Astrocyte of the spinal cord (primary cell): ENCODE results near the gene HIGD1B.
A peak's percentile ranks its signal among the peaks of the same experiment; 100 is the strongest.

Experiments used
- DNase-seq: peaks from one replicate; pipeline ENCODE4 v3.0.0; 2011; ENCODE audit warnings: low read depth, low spot score
- H3K4me3 ChIP-seq: 2 replicates; pipeline ENCODE4 v1.5.1; 2011; ENCODE audit warnings: low read depth, mild to moderate bottlenecking, low read length, moderate library complexity
- CTCF ChIP-seq: IDR thresholded peaks from 2 replicates; pipeline ENCODE4 v1.5.1; 2012; ENCODE audit warnings: low read depth, mild to moderate bottlenecking, low read length, inconsistent platforms
- in situ Hi-C: cut with HindIII; loops from 2 replicates; pipeline ENCODE4 v1.10.0; 2017; ENCODE audit warnings: low sequenced_read_pairs

The HIGD1B gene

GRCh38 chr17:44863061-44863918, 15.6 kb downstream of the HIGD1B start:
- no peak overlapping the region for H3K4me3 ChIP-seq
- no peak for DNase-seq
- in situ Hi-C loops: no loop called here
- TF ChIP-seq CTCF: no peak

- no peak for TF ChIP-seq CTCF
- no peak overlapping the region for H3K4me3 ChIP-seq
- in situ Hi-C loops: no loop called here
- DNase-seq: no peak
Observed at GRCh38 chr17:44864831-44865230, 17.1 kb downstream of the HIGD1B start.

- in situ Hi-C loops: no loop called here
Observed at GRCh38 chr17:44865231-44865660, 17.6 kb downstream of the HIGD1B start.

GRCh38 chr17:44865931-44866330, 18.2 kb downstream of the HIGD1B start:
- in situ Hi-C loops: no loop called here
- TF ChIP-seq CTCF: no peak
- H3K4me3 ChIP-seq: no peak overlapping the region
- DNase-seq: no peak

More at GRCh38 chr17:44865231-44865660, 17.6 kb downstream of the HIGD1B start:
- peak; percentile 85 for TF ChIP-seq CTCF
- no peak overlapping the region for H3K4me3 ChIP-seq
- DNase-seq: peak; percentile 76

GRCh38 chr17:44867841-44868240, 20.2 kb downstream of the HIGD1B start:
- in situ Hi-C loops: no loop called here
- TF ChIP-seq CTCF: no peak
- DNase-seq: no peak
- no peak overlapping the region for H3K4me3 ChIP-seq

- in situ Hi-C loops: no loop called here
- DNase-seq: no peak
- TF ChIP-seq CTCF: no peak
Observed at GRCh38 chr17:44871556-44871955, 23.9 kb downstream of the HIGD1B start.

More at GRCh38 chr17:44871556-44871955, 23.9 kb downstream of the HIGD1B start:
- no peak overlapping the region for H3K4me3 ChIP-seq
